Osteocyte (in vitro differentiated cells): ENCODE data around the gene HNF4A. TPM values are rescaled to one million over a fixed set of nuclear protein-coding genes. Genes with fewer than 3 reads are reported as not detected.
"Not testable (repeated sequence)": the region's sequence is repeated elsewhere in the genome, so short reads cannot be mapped to it uniquely, and the experiment has no call there.

ENCODE experiments used
- DNase-seq: peaks from one replicate; pipeline ENCODE4 v3.0.0; 2021; ENCODE audit warnings: mixed read lengths; ENCODE audit not compliant: unreplicated experiment; ENCODE audit errors: extremely low spot score
- H3K27ac Mint-ChIP-seq: one replicate; pipeline ENCODE4 v1.8.0; 2021; ENCODE audit warnings: mild to moderate bottlenecking, mixed read lengths; ENCODE audit not compliant: unreplicated experiment
- H3K27me3 Mint-ChIP-seq: one replicate; pipeline ENCODE4 v1.8.0; 2021; ENCODE audit warnings: mixed read lengths; ENCODE audit not compliant: unreplicated experiment
- H3K36me3 Mint-ChIP-seq: one replicate; pipeline ENCODE4 v1.8.0; 2021; ENCODE audit warnings: mixed read lengths; ENCODE audit not compliant: unreplicated experiment
- H3K4me1 Mint-ChIP-seq: one replicate; pipeline ENCODE4 v1.8.0; 2021; ENCODE audit warnings: mixed read lengths; ENCODE audit not compliant: unreplicated experiment
- H3K4me3 Mint-ChIP-seq: one replicate; pipeline ENCODE4 v1.8.0; 2021; ENCODE audit warnings: mild to moderate bottlenecking, moderate library complexity, mixed read lengths; ENCODE audit not compliant: unreplicated experiment
- H3K9me3 Mint-ChIP-seq: one replicate; pipeline ENCODE4 v1.8.0; 2021; ENCODE audit warnings: mixed read lengths; ENCODE audit not compliant: unreplicated experiment
- CTCF ChIP-seq: fragments of 200-600 bp; sonication (generic); IDR thresholded peaks from 2 replicates; pipeline ENCODE4 v1.5.0; 2021; ENCODE audit warnings: antibody characterized with exemption, mild to moderate bottlenecking, moderate library complexity
- total RNA-seq: library from RNA; stranded (reverse); gene quantifications from 2 replicates; pipeline ENCODE4 v1.2.1, GENCODE V29; 2021

HNF4A gene
- total RNA-seq, 1 donor from 2014 or later, result not detected

DNA sequence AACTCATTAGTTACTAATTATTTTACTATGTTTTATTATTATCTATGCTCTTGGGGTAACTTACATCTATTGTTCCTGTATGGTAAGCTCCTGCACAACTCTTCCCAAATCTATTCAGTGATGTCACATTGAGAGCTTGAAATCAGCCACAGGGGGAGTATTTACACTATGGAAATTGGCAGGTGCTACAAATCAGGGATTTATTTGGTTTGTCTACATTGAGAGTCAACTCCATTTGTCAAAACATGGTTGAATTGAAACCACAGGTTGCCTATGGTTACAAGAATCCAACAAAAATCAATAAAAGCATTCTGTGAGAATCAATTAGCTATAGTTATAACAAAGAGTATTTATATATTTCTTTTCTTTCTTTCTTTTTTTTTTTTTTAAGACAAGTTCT, 40.6 kb upstream of the HNF4A start:
- Mint-ChIP-seq H3K4me3 (no peak overlapping the region), H3K36me3 (no peaks in the 10 kb centered on the region), H3K27me3 (peaks cover 17% of the 10 kb centered on the region), H3K4me1 (peaks cover 11% of the 10 kb centered on the region), H3K9me3 (no peaks in the 10 kb centered on the region), H3K27ac (no peak overlapping the region)
- no peak for TF ChIP-seq CTCF
- DNase-seq, result no peak

GRCh38 chr20:44319839-44320422, 35.6 kb upstream of the HNF4A start:
- no peak for TF ChIP-seq CTCF
- H3K4me1 Mint-ChIP-seq, result peaks cover 5% of the 10 kb centered on the region
- DNase-seq, result no peak
- H3K4me3 Mint-ChIP-seq, result no peak overlapping the region
- no peak overlapping the region for H3K27ac Mint-ChIP-seq
- H3K36me3 Mint-ChIP-seq, result no peaks in the 10 kb centered on the region
- no peaks in the 10 kb centered on the region for H3K9me3 Mint-ChIP-seq
- H3K27me3 Mint-ChIP-seq, result peaks cover 10% of the 10 kb centered on the region

DNA sequence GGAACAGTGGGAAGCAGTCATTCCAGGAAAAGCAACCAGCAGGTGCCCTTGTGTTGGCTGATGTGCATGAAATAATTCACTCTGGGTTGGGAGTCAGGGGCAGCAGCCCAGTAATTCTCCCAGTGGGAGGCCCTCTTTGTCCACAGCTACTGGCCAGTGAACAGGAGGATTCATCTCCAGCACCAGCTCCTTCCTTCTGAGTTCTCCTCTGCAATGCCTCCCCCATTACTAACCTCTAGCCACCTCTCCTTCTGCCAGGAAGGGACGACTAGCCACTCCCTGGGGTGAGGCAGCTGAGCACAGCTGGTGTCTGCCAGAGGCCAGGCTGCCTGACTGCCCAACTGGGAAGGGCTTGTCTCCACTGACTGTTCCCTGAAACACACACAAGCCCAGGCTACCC, 31.2 kb upstream of the HNF4A start:
- no peak overlapping the region for H3K27ac Mint-ChIP-seq
- no peak for TF ChIP-seq CTCF
- H3K4me1 Mint-ChIP-seq, result peaks cover 6% of the 10 kb centered on the region
- no peaks in the 10 kb centered on the region for H3K9me3 Mint-ChIP-seq
- H3K36me3 Mint-ChIP-seq, result no peaks in the 10 kb centered on the region
- H3K4me3 Mint-ChIP-seq, result no peak overlapping the region
- no peak for DNase-seq
- H3K27me3 Mint-ChIP-seq, result peaks cover 10% of the 10 kb centered on the region

DNA sequence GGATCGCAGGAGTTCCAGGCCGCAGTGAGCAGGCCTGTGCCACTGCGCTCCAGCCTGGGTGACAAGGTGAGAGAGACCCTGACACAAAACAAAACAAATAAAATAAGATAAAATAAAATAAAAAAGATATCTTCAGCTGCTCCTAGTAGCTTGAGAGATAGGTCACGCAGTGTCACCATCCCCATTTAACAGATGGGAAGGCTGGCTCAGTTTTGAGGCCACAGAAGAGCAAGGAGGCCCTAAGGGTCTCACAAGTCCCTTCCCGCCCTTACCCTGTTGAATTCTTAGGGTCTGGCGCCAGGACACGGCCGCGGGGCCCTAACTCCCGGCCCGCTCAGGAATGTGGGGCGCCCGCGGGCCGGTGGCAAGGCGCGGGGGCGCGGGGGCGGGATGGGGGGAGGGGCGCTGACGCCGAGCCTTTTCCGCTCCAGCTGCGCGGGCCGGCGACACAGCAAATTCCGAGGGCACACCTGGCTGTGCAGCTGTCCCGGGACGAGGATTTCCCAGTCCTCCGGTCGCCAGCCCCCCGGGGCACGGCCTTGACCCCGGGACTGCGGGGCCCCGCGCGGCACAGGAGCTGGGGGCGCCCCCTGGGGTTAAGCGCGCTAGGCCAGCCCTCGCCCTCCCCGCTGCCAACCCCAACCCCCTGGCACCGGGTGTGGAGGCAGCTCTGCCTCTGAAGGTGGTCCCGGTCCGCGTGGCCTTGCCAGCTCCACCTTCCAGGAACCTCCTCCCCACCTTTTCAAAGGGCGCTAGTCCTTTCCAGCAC, 28.9 kb upstream of the HNF4A start:
- no peaks in the 10 kb centered on the region for H3K9me3 Mint-ChIP-seq
- peaks cover 17% of the 10 kb centered on the region for H3K27me3 Mint-ChIP-seq
- no peak for TF ChIP-seq CTCF
- no peak for DNase-seq
- no peak overlapping the region for H3K4me3 Mint-ChIP-seq
- peaks cover 6% of the 10 kb centered on the region for H3K4me1 Mint-ChIP-seq
- no peak overlapping the region for H3K27ac Mint-ChIP-seq
- H3K36me3 Mint-ChIP-seq, result no peaks in the 10 kb centered on the region

DNA sequence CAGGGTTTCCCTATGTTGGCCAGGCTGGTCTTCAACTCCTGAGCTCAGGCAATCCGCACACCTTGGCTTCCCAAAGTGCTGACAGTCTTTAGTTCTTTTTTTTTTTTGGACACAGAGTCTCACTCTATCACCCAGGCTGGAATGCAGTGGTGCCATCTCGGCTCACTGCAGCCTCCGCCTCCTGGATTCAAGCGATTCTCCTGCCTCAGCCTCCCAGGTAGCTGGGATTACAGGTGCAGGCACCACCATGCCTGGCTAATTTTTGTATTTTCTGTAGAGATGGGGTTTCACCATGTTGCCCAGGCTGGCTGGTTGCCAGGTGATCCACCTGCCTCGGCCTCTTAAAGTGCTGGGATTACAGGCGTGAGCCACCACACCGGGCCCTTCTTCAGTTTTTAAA, 27.8 kb upstream of the HNF4A start:
- H3K27ac Mint-ChIP-seq, H3K9me3 Mint-ChIP-seq, H3K4me1 Mint-ChIP-seq, H3K4me3 Mint-ChIP-seq, H3K36me3 Mint-ChIP-seq, DNase-seq: not testable (repeated sequence)
- H3K27me3 Mint-ChIP-seq, result peaks cover 17% of the 10 kb centered on the region
